T-helper 17 cell (primary cell): ENCODE measurements around the gene PITHD1. TPM values are rescaled to one million over a fixed set of nuclear protein-coding genes. Genes with fewer than 3 reads are reported as not detected.
A peak's percentile ranks its signal among the peaks of the same experiment; 100 is the strongest.
"Not testable (repeated sequence)": the region's sequence is repeated elsewhere in the genome, so short reads cannot be mapped to it uniquely, and the experiment has no call there.

Experiments used
- ATAC-seq: fragments of 150-1000 bp; cut with Tn5 transposase; 2 replicates; pipeline ENCODE4 v1.10.0; 2021; ENCODE audit warnings: mild to moderate bottlenecking, moderate library complexity
- DNase-seq, 3 donors: peaks; one replicate each; pipeline versions ENCODE4 v3.0.0 to v3.0.0-alpha.2; 2020 to 2021
- H3K9me3 ChIP-seq: one replicate; pipeline ENCODE4 v1.7.0; 2013; ENCODE audit warnings: low read length, mild to moderate bottlenecking; ENCODE audit not compliant: control insufficient read depth, poor library complexity, severe bottlenecking
- H3K27ac Mint-ChIP-seq: one replicate; pipeline ENCODE4 v1.8.0; 2022; ENCODE audit warnings: mild to moderate bottlenecking, moderate library complexity, mixed read lengths
- H3K27me3 Mint-ChIP-seq: one replicate; pipeline ENCODE4 v1.8.0; 2022; ENCODE audit warnings: mixed read lengths
- H3K36me3 Mint-ChIP-seq: one replicate; pipeline ENCODE4 v1.8.0; 2022; ENCODE audit warnings: low read depth, mixed read lengths
- H3K4me1 Mint-ChIP-seq: one replicate; pipeline ENCODE4 v1.8.0; 2022; ENCODE audit warnings: mild to moderate bottlenecking, mixed read lengths
- H3K4me3 Mint-ChIP-seq: one replicate; pipeline ENCODE4 v1.8.0; 2022; ENCODE audit warnings: mild to moderate bottlenecking, moderate library complexity, mixed read lengths
- total RNA-seq, 4 donors: library from RNA in 2 of 4; stranded (reverse) in 2 of 4; gene quantifications; one replicate each; pipeline ENCODE4 v1.2.3 and lab custom pipeline; 2022 to 2026

The PITHD1 gene
- total RNA-seq, 2 donors from 2014 or later, result 67.8 to 80.6 TPM

DNA sequence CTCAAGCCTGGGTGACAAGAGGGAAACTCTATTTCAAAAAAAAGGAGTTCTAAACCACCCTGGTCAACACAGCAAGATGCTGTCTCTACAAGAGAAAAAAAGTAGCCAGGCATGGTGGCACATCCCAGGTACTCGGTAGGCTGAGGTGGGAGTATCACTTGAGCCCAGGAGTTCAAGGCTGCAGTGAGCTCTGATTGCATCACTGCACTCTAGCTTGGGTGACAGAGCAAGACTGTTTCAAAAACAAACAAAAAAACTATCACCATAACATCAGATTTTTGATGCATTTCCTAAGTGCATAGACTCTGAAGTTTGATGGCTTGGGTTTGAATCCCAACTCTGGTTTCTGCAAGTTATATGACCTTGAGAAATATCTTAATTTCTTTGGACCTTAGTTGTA, 25.3 kb upstream of the PITHD1 start:
- DNase-seq, result no peak
- no peaks in the 10 kb centered on the region for H3K9me3 ChIP-seq
- Mint-ChIP-seq H3K27ac (no peak overlapping the region), H3K36me3 (peaks cover 6% of the 10 kb centered on the region), H3K4me1 (peaks cover 14% of the 10 kb centered on the region), H3K4me3 (no peak overlapping the region), H3K27me3 (no peaks in the 10 kb centered on the region)
- ATAC-seq, result no peak

- DNase-seq (no peak), ATAC-seq (no peak)
- Mint-ChIP-seq H3K27ac (peak overlapping the region; percentile 37), H3K4me1 (peaks cover 4% of the 10 kb centered on the region), H3K4me3 (no peak overlapping the region), H3K36me3 (peaks cover 4% of the 10 kb centered on the region), H3K27me3 (no peaks in the 10 kb centered on the region)
- no peaks in the 10 kb centered on the region for H3K9me3 ChIP-seq
Measured at GRCh38 chr1:23756676-23757075, 21.5 kb upstream of the PITHD1 start.

- peaks cover 4% of the 10 kb centered on the region for H3K36me3 Mint-ChIP-seq
- H3K4me3 Mint-ChIP-seq, result no peak overlapping the region
Measured at GRCh38 chr1:23757812-23758211, 20.4 kb upstream of the PITHD1 start.

GRCh38 chr1:23759277-23759676, 18.9 kb upstream of the PITHD1 start:
- peaks cover 6% of the 10 kb centered on the region for H3K4me1 Mint-ChIP-seq
- H3K27ac Mint-ChIP-seq, result no peak overlapping the region
- no peak overlapping the region for H3K4me3 Mint-ChIP-seq
- no peaks in the 10 kb centered on the region for H3K27me3 Mint-ChIP-seq
- peaks cover 4% of the 10 kb centered on the region for H3K36me3 Mint-ChIP-seq
- DNase-seq, result no peak
- ATAC-seq, result no peak
- H3K9me3 ChIP-seq, result no peaks in the 10 kb centered on the region

More at GRCh38 chr1:23757812-23758211, 20.4 kb upstream of the PITHD1 start:
- no peaks in the 10 kb centered on the region for H3K27me3 Mint-ChIP-seq
- DNase-seq, result no peak
- H3K27ac Mint-ChIP-seq, result no peak overlapping the region
- no peak for ATAC-seq
- H3K4me1 Mint-ChIP-seq, result peaks cover 4% of the 10 kb centered on the region
- no peaks in the 10 kb centered on the region for H3K9me3 ChIP-seq

- peaks cover 4% of the 10 kb centered on the region for H3K36me3 Mint-ChIP-seq
- no peaks in the 10 kb centered on the region for H3K9me3 ChIP-seq
- H3K27me3 Mint-ChIP-seq, result no peaks in the 10 kb centered on the region
- H3K4me3 Mint-ChIP-seq, result no peak overlapping the region
- H3K27ac Mint-ChIP-seq, result no peak overlapping the region
- peaks cover 6% of the 10 kb centered on the region for H3K4me1 Mint-ChIP-seq
- ATAC-seq (no peak), DNase-seq (no peak)
Measured at GRCh38 chr1:23763041-23763577, 15.1 kb upstream of the PITHD1 start.

DNA sequence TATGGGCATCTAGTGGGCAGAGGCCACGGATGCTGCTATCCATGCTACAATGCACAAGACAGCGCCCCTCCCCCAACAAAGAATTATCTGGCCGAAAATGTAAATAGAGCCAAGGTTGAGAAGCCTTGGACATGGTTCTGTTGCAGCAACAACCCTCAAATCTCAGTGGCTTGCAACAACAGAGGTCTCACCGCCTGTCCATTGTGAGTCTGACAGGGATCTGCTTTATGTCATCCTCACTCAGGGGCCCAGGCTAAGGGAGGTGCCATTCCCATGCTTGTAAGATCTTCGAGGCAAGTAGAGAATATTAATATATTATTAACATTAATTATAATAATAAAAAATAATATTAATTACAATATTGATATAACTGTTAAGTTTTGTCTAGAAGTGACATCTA, 9.5 kb upstream of the PITHD1 start:
- Mint-ChIP-seq H3K36me3 (no peaks in the 10 kb centered on the region), H3K4me1 (peaks cover 4% of the 10 kb centered on the region), H3K27ac (no peak overlapping the region), H3K4me3 (no peak overlapping the region), H3K27me3 (no peaks in the 10 kb centered on the region)
- no peak for ATAC-seq
- no peak for DNase-seq
- H3K9me3 ChIP-seq, result no peaks in the 10 kb centered on the region

- peaks cover 2% of the 10 kb centered on the region for H3K4me1 Mint-ChIP-seq
- DNase-seq (peak; percentile 66 to 69 (median 69)), ATAC-seq (peak; percentile 83)
- H3K36me3 Mint-ChIP-seq, result no peaks in the 10 kb centered on the region
- no peaks in the 10 kb centered on the region for H3K9me3 ChIP-seq
- no peaks in the 10 kb centered on the region for H3K27me3 Mint-ChIP-seq
- no peak overlapping the region for H3K4me3 Mint-ChIP-seq
- no peak overlapping the region for H3K27ac Mint-ChIP-seq
Measured at GRCh38 chr1:23772049-23772853, 6.0 kb upstream of the PITHD1 start.

DNA sequence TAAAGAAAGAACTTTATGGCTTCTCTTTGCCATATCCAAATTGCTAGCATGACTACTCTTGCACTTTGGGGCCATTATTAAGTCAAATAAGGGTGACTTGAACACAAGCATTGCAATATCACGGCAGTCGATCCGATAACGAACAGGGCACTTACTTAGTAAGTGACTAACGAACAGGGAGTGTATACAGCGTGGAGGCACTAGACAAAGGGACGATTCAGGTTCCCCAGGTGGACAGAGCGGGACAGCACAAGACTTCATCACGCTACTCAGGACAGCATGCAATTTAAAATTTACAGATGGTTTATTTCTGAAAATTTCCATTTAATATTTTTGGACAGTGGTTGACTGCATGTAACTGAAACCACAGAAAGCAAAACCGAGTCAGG, 5.4 kb upstream of the PITHD1 start:
- no peaks in the 10 kb centered on the region for H3K9me3 ChIP-seq
- Mint-ChIP-seq H3K4me3 (no peak overlapping the region), H3K27me3 (no peaks in the 10 kb centered on the region), H3K36me3 (no peaks in the 10 kb centered on the region), H3K4me1 (peaks cover 2% of the 10 kb centered on the region), H3K27ac (no peak overlapping the region)
- no peak for ATAC-seq
- no peak for DNase-seq

- peaks cover 7% of the 10 kb centered on the region for H3K4me1 Mint-ChIP-seq
- DNase-seq, result no peak
- ATAC-seq, result no peak
- H3K27ac Mint-ChIP-seq, result no peak overlapping the region
- no peaks in the 10 kb centered on the region for H3K9me3 ChIP-seq
- H3K36me3 Mint-ChIP-seq, result no peaks in the 10 kb centered on the region
- no peaks in the 10 kb centered on the region for H3K27me3 Mint-ChIP-seq
- no peak overlapping the region for H3K4me3 Mint-ChIP-seq
Measured at GRCh38 chr1:23774174-23774880, 3.9 kb upstream of the PITHD1 start.

GRCh38 chr1:23776217-23776616, 2.0 kb upstream of the PITHD1 start:
- DNase-seq, result no peak
- H3K27ac Mint-ChIP-seq, result no peak overlapping the region
- no peaks in the 10 kb centered on the region for H3K9me3 ChIP-seq
- no peak overlapping the region for H3K4me3 Mint-ChIP-seq
- H3K4me1 Mint-ChIP-seq, result peaks cover 15% of the 10 kb centered on the region
- H3K36me3 Mint-ChIP-seq, result no peaks in the 10 kb centered on the region
- no peak for ATAC-seq
- H3K27me3 Mint-ChIP-seq, result no peaks in the 10 kb centered on the region

DNA sequence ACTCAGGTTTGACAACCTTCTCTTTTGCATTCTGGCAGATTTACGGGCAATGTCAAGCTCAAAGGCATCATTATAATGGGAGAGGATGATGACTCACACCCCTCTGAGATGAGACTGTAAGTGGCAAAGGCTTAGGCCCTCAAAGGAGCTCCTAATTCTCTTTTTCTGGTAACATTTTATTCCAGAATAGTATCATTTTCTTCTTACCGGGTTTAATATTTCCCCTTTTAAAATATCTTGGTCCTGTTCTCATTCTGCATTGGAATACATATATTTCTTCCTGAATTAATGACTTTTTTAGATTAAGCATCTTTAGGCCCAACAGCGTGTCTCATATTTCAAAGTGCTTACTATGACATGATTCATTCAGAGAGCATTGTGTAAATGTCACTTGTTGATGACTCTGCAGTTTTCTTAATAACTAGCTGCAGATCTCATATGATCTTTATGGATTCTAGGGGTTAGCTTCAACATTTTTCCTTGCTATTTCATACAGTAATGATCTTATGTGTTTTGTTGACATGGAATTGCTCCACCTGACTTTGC, 1.7 kb downstream of the PITHD1 start:
- peak overlapping the region; percentile 84 for H3K27ac Mint-ChIP-seq
- H3K36me3 Mint-ChIP-seq, result no peaks in the 10 kb centered on the region
- no peaks in the 10 kb centered on the region for H3K9me3 ChIP-seq
- DNase-seq (no peak), ATAC-seq (no peak)
- peak overlapping the region; percentile 89 for H3K4me3 Mint-ChIP-seq
- H3K4me1 Mint-ChIP-seq, result peaks cover 16% of the 10 kb centered on the region
- no peaks in the 10 kb centered on the region for H3K27me3 Mint-ChIP-seq

DNA sequence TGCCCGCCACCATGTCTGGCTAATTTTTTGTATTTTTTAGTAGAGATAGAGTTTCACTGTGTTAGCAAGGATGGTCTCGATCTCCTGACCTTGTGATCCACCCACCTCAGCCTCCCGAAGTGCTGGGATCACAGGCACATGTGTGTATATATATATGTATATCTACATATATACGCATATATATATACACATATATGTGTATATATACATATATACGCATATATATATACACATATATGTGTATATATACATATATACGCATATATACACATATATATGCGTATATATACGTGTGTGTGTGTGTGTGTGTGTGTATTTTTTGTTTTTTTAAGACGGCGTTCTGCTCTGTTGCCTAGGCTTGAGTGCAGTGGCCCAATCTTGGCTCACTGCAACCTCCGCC, 4.9 kb downstream of the PITHD1 start:
- not testable (repeated sequence) for H3K4me3 Mint-ChIP-seq

DNA sequence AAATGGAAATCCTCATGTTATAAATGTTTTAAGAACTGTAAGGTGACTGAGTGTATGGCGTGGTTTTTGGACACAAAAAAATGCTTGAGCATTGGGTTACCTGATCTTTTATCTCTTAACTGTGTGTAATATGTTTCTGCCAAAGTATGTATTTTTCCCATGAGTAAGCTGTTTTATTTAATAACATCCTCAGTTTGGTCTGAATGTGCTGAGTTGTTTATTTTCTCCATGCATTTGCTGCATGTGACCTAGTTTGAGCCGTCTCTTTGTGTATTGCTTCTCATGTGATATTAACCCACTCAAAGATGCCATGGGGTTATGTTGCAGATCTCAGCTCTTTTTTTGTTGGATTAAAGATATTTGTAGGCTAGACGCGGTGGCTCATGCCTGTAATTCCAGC, 6.6 kb downstream of the PITHD1 start:
- peaks cover 8% of the 10 kb centered on the region for H3K4me1 Mint-ChIP-seq
- DNase-seq (no peak), ATAC-seq (peak; percentile 25)
- H3K9me3 ChIP-seq, result no peaks in the 10 kb centered on the region
- H3K27me3 Mint-ChIP-seq, result no peaks in the 10 kb centered on the region
- peak overlapping the region; percentile 65 for H3K27ac Mint-ChIP-seq
- peaks cover 5% of the 10 kb centered on the region for H3K36me3 Mint-ChIP-seq
- H3K4me3 Mint-ChIP-seq, result no peak overlapping the region

More for the DNA sequence above, 4.9 kb downstream of the PITHD1 start:
- H3K36me3 Mint-ChIP-seq, ATAC-seq, H3K9me3 ChIP-seq, H3K27me3 Mint-ChIP-seq, DNase-seq, H3K27ac Mint-ChIP-seq: not testable (repeated sequence)
- H3K4me1 Mint-ChIP-seq, result peaks cover 17% of the 10 kb centered on the region
